ENCODE data around the gene EVA1A. TPM values are rescaled to one million over a fixed set of nuclear protein-coding genes. Genes with fewer than 3 reads are reported as not detected.

The EVA1A gene
- total and polyA plus RNA-seq, 2 of the 8 experiments (the other 6 are each of a cell fraction or from before 2014, with no cell fraction given) = 2.4 to 4.3 TPM

DNA sequence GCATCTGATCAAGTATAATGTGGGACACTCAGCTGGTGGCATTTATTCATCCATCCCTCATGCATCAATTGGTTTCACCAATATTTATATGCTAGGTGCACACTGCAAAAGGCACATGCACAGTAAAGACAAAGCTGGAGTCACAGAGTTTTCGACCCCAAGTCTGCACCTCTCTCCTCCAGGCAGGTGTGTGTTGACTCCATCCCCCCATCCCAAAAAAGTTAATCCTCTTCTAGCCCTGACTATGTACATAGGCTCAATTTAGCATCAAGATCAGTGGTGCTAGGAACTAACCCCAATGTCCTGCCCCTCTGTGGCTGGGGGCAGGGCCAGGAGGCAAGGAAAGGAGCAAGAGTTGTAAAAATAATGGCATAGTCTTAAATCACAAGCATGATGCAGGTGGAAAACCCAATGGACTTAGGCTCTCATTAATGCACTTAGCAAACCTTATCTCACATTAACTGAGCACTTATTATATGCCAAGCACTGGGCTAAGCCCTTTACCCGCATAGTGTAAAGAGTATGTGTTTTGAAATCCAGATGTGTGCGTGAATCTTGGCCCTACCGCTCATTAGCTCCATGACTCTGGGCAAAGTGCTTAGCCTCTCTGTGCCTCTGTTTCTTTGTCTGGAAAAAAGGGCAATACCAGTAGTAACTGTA lies 3.1 kb downstream of the EVA1A start:
- no peak overlapping the region for H2BK12ac ChIP-seq (ENCODE audit: low read depth, low read length)
- no peaks in the 10 kb centered on the region for H3K9me3 ChIP-seq (ENCODE audit: insufficient read depth in 2 of 2, low read depth in 1 of 2, low read length in 1 of 2)
- H3K79me2 ChIP-seq (ENCODE audit: control insufficient read depth in 1 of 2, insufficient read depth in 2 of 2, low read length in 2 of 2) = no peaks in the 10 kb centered on the region
- no peak overlapping the region for H4K5ac ChIP-seq (ENCODE audit: insufficient read length, low read depth, low read length)
- H2BK15ac ChIP-seq (ENCODE audit: low read length) = no peak overlapping the region
- H2AFZ ChIP-seq (ENCODE audit: low read length) = no peak overlapping the region
- no peak overlapping the region for H4K8ac ChIP-seq (ENCODE audit: extremely low read depth, insufficient read depth, low read length)
- no peaks in the 10 kb centered on the region for H3K36me3 ChIP-seq (ENCODE audit: control insufficient read depth in 2 of 4, insufficient read depth in 4 of 4, low read length in 3 of 4)
- no peak overlapping the region for H3K18ac ChIP-seq (ENCODE audit: extremely low read depth, low read length)
- no peak overlapping the region for H3K27ac ChIP-seq (ENCODE audit: low read depth, low read length)
- no peak overlapping the region for H2BK20ac ChIP-seq (ENCODE audit: low read length)
- no peak overlapping the region for H3K4me3 ChIP-seq (ENCODE audit: extremely low read depth in 1 of 4, insufficient read depth in 2 of 4, low read depth in 3 of 4, low read length in 4 of 4)
- ChIA-PET CTCF (ENCODE audit: partially characterized antibody) (interaction anchor here (1.8 to 2.1 kb wide), 2 partner anchors 51 to 92 kb away, joined by 6 to 9 read pairs; no protein-coding TSS in a partner anchor), POLR2A (ENCODE audit: partially characterized antibody) (no interaction called here)
- no peak overlapping the region for H2AK5ac ChIP-seq (ENCODE audit: low read depth, low read length)
- no peak for DNase-seq (ENCODE audit: low read depth in 1 of 2, low spot score in 2 of 2)
- no peak overlapping the region for H3K4me2 ChIP-seq (ENCODE audit: insufficient read depth in 1 of 2, low read depth in 2 of 2, low read length in 2 of 2)
- peaks cover 0 to 26% (median 11%) of the 10 kb centered on the region in 4 experiments; a peak in 5 of 7 replicates for H3K27me3 ChIP-seq (replicated peaks in 1 of 4; ENCODE audit: control insufficient read depth in 3 of 4, extremely low read depth in 1 of 4, insufficient read depth in 3 of 4, low read length in 3 of 4)
- no peaks in the 10 kb centered on the region; the same call in 1 of the 2 replicates for H3K79me1 ChIP-seq (ENCODE audit: low read depth, low read length)
- WGBS, 2 experiments (ENCODE audit: extremely low coverage in 1 of 2, insufficient coverage in 1 of 2, insufficient read length in 1 of 2, insufficient replicate concordance in 2 of 2, low coverage in 1 of 2, low lambda C conversion rate in 2 of 2, missing lambda C conversion rate in 1 of 2) = 96% methylated on average over 4 of the region's 4 CpGs; no CpG with 5 or more reads in 1 of the 2 experiments
- no peak overlapping the region for H2BK120ac ChIP-seq (replicated peaks; ENCODE audit: low read depth, low read length)
- H3K4me1 ChIP-seq (replicated peaks in 1 of 4; ENCODE audit: control insufficient read depth in 3 of 4, insufficient read depth in 4 of 4, low read length in 3 of 4) = peaks cover 5 to 23% (median 18%) of the 10 kb centered on the region in 4 experiments
- H2BK5ac ChIP-seq (ENCODE audit: low read depth, low read length) = no peak overlapping the region
- H3K4ac ChIP-seq (replicated peaks; ENCODE audit: insufficient read length, low read depth, low read length) = no peak overlapping the region
- no peak overlapping the region for H4K91ac ChIP-seq (replicated peaks; ENCODE audit: insufficient read length, low read length)
- FAIRE-seq = no peak
- H3K9ac ChIP-seq (replicated peaks in 1 of 4; ENCODE audit: extremely low read depth in 1 of 4, low read depth in 3 of 4, low read length in 3 of 4) = no peak overlapping the region
- H3K14ac ChIP-seq (ENCODE audit: insufficient read length) = no peak overlapping the region
- H4K20me1 ChIP-seq (replicated peaks in 1 of 2; ENCODE audit: control insufficient read depth in 1 of 2, insufficient read depth in 2 of 2, low read length in 2 of 2) = no peaks in the 10 kb centered on the region
- no peak overlapping the region for H3K56ac ChIP-seq (replicated peaks; ENCODE audit: insufficient read length, low read depth, low read length)
- no peak overlapping the region for H3K23ac ChIP-seq (ENCODE audit: insufficient read length)
- H3K23me2 ChIP-seq (ENCODE audit: low read depth, low read length) = peaks cover 11% of the 10 kb centered on the region; the same call in 1 of the 2 replicates
- TF ChIP-seq EP300 (IDR thresholded peaks at IDR 0.05; ENCODE audit: borderline replicate concordance in 1 of 2, low read depth in 2 of 2, low read length in 2 of 2) (no peak), CREB1 (IDR thresholded peaks at IDR 0.05) (no peak)

Measured in H1 (cell line).